Stimulated activated CD4-positive, alpha-beta T cell treated with anti-CD3 and anti-CD28 coated beads, Interleukin-2, amount 100 ng/mL, for 4 hours (primary cell): ENCODE data around the gene SCUBE1.

ENCODE experiments used
- DNase-seq: peaks from one replicate; pipeline ENCODE4 v3.0.0-alpha.2; 2020; ENCODE audit warnings: low read depth

Gene SCUBE1

GRCh38 chr22:43198936-43199335, 144.2 kb downstream of the SCUBE1 start:
- DNase-seq = no peak

- DNase-seq = no peak
Measured at GRCh38 chr22:43198126-43198525, 145.0 kb downstream of the SCUBE1 start.

- no peak for DNase-seq
Measured at GRCh38 chr22:43197271-43197941, 145.8 kb downstream of the SCUBE1 start.

- no peak for DNase-seq
Measured at GRCh38 chr22:43191831-43192230, 151.3 kb downstream of the SCUBE1 start.

- DNase-seq = no peak
Measured at GRCh38 chr22:43188829-43189545, 154.2 kb downstream of the SCUBE1 start.

- peak; percentile 90 for DNase-seq
Measured at GRCh38 chr22:43187171-43188099, 155.7 kb downstream of the SCUBE1 start.

- peak; percentile 36 for DNase-seq
Measured at GRCh38 chr22:43186272-43187170, 156.7 kb downstream of the SCUBE1 start, which contains the start of gene TTLL12. TTLL12 (minus strand) TSS chr22:43187134; CDS start chr22:43187069, 65 bp downstream.

- DNase-seq = no peak
Measured at GRCh38 chr22:43185860-43186261, 157.3 kb downstream of the SCUBE1 start.

GRCh38 chr22:43183496-43184277, 159.5 kb downstream of the SCUBE1 start:
- no peak for DNase-seq

GRCh38 chr22:43182726-43183125, 160.4 kb downstream of the SCUBE1 start:
- no peak for DNase-seq

GRCh38 chr22:43182118-43182517, 161.1 kb downstream of the SCUBE1 start:
- no peak for DNase-seq

GRCh38 chr22:43181321-43182076, 161.7 kb downstream of the SCUBE1 start:
- no peak for DNase-seq

- no peak for DNase-seq
Measured at GRCh38 chr22:43180670-43181069, 162.5 kb downstream of the SCUBE1 start.

GRCh38 chr22:43179911-43180195, 163.3 kb downstream of the SCUBE1 start:
- no peak for DNase-seq

GRCh38 chr22:43179146-43179910, 163.8 kb downstream of the SCUBE1 start:
- DNase-seq = no peak

- DNase-seq = no peak
Measured at GRCh38 chr22:43177479-43177878, 165.7 kb downstream of the SCUBE1 start.

GRCh38 chr22:43176090-43176489, 167.1 kb downstream of the SCUBE1 start:
- DNase-seq = no peak

- no peak for DNase-seq
Measured at GRCh38 chr22:43174941-43175531, 168.1 kb downstream of the SCUBE1 start.
